ENCODE measurements around the gene ATP5F1E.

Gene ATP5F1E
- total RNA-seq, result 73.4 reads per million, percentile 76 among the genes with 10 or more reads in this experiment

DNA sequence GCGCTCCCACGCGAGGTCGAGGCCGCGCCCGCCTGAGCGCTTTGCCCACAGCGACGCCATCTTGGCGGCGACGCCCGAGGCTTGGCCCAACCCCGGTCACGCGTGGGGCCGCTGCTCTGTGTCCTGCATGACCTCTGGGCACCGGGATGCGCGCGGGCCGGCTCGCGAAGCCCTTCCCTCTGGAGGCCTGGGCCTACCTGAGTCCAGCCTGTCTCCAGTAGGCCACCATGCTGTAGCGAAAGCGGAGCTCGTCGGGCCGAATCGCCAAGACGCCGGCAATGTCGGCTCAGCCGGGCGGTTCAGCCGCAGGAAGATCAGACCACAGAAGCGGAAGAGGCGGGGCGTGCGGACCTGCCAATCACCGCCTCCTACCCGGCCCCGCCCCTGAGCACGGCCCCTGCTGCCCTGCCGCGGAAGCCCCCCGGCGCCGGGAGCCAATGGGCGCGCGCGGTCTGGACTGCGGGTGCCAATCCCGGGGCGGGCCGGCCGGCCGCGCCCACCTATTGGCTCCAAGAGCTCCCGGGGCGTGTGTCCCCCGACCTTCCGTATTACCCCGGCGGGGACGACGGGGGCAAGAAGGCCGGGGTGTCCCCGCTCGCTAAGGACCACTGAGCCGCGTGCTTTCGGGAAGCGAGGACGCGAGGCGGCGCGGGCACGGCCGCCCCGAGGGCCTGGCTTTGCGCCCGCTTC, at the start of gene ATP5F1E:
Gene ATP5F1E (minus strand): TSS at position 313 of the 690 bp plus-strand sequence. CDS start 84 bp downstream, at position 229.
- DNase-seq, result peak; percentile 95

DNA sequence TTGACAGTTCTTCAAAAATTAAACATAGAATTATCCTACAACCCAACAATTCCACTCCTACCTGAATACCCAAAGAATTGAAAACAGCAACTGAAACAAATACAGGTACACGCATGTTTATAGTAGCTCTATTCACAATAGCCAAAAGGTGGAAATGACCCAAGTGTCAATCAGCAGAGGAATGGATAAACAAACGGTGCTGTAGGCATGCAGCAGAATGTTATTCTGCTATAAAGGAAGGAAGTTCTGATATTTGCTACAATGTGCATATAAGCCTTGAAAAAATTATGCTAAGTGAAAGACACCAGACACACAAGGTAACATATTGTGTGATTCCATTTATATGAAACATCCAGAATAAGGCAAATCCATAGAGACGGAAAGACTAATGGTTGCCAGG, 48.9 kb upstream of the ATP5F1E start:
- DNase-seq, result no peak

DNA sequence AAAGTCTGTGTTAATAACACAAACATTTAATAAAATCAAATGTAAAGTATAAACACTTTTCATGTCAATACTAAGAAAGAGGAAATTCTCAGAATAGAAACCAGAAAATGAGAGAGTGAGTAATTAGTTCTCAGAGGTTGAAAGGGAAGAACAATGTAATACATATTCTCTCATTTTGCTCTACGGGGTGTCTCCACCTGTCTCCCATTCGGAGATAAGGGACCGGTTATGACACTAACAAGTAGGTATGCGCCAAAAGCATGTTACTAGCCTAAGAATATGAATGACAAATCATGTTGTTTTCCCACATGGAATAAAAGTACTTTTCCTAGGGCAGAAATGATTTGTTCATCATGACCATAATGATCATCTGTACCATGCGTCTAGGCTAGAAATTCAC, 46.1 kb upstream of the ATP5F1E start:
- DNase-seq, result no peak

DNA sequence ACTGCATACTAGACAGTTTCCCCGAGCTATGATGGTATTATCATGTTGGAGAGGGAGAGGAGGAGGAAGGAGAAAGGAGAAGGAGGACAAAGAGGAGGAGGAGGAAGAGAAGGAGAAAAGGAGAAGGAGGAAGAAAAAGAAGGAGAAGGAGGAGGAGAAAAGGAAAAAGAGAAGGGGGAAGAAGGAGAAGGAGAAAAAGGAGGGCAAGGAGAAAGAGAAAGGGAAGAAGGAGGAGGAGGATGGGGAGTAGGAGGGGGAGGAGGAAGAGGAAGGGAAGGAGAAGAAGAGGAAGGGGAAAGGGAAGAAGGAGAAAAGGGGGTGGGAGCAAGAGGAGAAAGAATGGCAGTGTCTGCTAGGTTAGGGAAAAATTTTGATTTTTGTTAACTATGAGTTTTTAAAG, 45.6 kb upstream of the ATP5F1E start:
- DNase-seq, result no peak

DNA sequence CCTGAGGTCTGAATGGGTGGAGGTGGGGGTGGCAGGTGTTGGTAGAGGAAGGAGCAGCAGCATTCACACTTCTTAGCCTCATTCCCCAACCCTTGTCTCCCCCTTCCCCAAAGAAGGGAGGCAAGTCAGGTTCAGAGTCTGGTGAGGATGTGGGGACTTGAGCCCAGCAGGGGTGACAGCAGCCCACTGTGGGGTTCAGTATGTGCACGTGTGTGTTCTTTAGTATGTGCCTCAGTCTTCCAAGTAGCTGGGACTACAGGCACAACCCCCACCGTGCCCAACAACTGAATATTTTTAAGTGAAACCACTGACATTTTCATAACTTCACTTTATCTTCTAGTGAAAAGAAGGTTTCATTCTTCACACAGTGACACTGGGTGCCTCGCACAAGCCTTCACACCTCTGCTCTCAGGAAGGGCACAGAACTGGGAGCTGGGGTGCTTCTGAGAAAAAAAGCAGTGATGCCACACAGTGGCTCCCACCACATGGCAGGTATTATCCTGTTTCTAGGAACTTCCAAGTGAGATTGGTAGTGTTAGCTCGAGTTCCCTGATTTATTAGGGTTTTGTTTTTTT, 43.9 kb upstream of the ATP5F1E start:
- no peak for DNase-seq

DNA sequence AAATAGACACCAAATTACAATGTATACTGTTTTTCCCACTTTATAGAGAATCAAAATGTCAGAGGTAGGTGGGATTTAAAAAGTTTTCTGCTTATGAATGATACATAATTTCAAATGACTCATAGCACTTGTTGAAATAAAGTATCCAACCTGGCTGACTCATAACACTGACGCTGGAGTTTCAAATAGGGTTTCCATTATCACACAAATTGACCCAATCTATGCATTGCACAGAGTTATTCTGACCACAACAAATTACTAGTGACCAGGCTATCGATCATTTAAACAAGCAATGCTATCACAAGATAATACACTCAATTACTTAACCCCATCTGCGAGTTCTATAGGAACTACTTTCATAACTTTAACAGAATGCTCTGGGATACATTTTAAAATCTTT, 42.3 kb upstream of the ATP5F1E start:
- DNase-seq, result no peak

DNA sequence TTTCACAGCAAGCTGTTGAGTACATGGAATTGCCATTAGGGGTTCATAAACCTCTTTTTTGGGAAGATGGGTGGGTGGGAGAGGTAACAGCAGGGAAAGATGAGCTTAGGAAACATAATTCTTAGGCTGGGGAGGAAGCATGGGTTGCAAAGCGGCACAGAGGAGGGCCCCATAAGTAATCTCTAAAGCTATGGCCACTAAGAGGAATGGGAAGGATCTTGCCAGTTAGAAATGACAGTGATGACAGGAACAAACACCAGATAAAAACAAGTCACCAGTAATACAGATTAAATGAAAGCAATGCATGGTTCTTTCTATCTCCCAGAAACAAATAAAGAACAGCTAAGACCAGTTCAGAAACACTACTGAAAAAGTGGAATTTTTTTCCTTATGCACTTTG, 41.4 kb upstream of the ATP5F1E start:
- no peak for DNase-seq

DNA sequence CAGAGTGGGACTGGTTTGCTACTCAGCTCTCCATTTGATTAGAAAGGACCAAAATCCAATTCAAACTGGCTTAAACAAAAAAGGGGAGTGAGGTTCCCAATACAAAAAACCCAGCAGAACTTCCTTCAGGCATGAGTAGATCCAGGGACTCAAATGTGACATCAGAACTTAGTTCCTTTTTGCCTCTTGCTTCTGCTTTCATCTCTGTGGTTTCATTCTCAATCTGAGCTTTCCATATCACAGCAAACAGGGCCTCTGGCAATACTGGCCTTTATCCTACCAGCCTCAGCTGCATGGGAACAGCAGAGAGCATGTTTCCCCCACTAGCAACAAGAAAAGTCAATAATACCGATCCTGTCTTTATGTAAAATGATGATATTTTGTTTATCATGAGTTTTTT, 39.1 kb upstream of the ATP5F1E start:
- no peak for DNase-seq

DNA sequence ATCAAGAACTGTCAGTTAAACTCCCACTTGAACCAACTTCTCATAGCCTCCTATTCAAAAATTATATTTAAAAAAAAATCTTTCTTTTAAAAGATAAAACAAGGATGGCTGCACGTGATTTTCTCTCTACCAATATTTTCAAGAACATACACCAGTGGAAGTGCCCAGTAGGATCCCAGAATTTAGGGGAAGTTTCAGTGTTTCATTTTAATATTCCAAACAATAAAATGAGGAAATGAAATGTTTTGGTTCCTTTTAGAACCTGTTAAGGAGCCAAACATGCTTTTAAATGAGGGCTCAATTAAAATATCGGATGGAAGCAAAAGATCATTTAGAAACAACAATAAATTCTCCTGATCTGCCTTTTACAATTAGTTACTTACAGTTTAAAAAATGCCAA, 36.9 kb upstream of the ATP5F1E start:
- DNase-seq, result no peak

DNA sequence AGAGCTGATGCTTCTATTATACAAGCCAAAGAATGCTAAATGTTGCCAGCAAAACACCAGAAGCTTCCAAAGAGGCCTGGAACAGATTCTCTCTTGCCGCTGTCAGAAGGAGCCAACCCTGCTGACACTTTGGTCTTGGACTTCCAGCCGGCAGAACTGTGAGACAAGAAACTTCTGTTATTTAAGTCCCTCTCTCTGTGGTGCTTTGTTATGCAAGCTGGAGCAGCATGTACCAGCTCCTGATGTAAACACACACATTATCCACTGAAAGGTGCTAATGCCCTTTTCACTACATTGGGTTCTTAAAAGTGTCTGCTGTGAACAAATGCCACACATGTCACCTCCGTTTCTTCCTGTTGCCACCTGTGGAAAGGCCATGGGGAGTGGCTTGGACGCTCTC, 36.4 kb upstream of the ATP5F1E start:
- DNase-seq, result no peak

DNA sequence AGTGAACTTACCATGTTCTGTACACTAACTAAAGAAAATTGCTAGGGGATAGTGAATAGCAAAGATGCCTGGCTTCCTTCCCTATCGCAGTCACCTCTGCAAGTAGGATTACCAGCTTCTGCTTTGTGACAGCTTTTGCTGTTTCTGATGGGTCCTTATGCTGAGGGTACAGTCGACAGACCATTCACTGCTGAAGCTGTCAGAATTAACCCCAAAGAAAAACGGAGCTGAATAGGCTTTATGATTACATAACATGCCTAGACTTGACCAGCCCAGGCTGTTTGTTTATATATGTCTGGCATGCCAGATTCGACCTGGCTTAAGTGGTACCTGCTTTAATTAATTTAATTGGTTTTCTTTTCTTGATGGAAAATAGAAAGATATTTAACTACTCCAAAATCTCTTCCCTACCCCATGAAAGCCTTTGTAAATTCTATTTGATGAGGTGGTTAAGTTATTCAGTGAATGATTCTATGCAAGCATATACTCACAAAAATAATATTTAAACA, 32.1 kb upstream of the ATP5F1E start:
- no peak for DNase-seq

DNA sequence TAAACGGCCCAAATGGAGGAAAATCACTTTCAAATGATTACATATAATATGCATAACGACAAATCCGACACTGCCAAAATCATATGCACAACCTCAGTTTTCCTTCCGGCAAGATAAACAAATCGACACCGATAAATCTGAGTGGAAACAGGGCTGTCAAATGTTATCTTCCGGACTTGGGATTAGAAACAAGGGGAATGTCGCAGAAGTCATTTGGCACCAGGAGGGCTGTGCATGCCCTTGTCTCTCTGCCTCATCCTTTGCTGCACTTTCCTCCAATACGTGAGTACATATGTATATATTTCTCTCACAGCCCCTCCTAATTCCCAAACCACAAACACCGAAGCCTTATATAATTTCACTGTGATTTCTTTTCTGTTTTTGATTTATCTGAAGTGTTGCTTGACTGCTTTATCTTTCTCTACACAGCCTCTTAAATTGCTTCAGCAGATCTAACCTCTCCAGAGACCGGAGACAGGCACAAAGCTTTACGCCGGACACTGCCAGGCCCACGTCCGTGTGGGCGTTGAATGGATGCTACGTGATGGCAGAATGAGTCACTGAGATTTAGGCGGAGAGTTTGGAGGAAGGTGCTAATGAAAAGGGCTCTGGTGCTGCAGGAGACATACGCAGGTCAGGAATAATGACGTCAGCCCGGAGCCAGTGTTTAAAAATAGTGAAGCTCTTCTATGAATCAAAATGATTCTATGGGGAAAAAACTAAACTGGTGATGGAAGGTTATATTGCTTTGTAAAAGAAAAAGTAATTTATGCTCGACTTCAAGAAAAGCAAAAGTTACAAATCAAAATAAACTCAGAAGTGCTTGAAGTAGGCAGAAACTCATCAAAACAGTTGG, 31.5 kb upstream of the ATP5F1E start:
- DNase-seq, result no peak

DNA sequence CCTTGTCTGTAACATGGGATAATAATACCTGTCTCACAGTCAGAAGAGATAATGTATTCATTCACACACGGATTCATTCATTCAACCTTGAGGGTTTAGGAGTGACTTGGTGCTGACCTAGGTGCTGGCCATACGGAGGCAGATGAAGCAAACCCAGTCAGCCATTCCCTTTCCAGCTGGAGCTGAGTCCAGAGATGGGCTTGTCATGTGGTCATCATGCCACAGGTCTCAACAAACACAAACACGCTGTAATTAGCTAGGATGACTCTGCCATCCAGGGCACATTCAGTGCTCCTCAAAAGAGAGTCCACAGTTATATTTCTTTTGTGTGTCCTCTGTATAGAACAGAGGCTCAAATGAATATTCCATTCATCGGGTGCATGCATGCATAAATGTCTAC, 29.9 kb upstream of the ATP5F1E start:
- no peak for DNase-seq

DNA sequence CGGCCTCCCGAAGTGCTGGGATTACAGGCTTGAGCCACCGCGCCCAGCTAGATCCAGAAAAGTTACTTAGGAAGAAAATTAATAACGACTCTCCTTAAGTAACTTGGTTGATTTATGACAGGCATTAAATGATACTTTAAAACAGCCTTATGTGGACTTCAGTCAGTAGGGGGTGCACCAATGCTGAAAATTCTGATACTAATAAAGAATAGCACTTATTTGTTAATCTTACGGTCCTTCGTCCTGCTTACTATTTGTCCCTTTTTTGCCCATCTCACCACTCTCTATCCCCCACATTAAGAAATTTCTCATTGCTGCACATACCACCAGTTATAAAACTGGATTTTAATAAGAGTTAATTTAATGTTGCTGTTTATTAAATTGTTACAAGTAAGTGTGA, 23.2 kb upstream of the ATP5F1E start:
- DNase-seq, result no peak

DNA sequence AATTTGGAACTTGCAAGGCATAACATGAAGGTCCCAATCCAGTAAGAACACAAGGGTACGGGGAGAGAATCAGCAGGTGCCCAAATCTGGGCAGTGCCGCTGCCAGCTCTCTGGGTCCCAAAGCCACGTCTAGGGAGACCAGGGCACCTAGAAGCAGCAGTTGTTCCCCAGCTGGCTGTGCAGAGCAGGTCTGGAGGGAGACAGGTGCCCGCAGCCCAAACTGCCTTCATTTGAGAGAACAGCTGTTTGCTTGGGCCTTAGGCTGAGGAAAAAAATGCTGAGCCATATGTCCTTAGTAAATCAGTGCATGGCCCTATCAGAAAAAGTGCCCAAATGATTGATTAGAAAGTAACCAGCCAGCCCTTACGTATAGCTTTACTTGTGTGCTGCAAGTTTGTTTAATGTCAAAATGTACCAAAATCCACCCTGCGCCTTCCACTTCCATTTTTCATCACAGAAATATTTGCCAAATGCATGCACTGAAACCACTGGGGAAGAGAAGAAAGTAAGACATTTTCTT, 19.6 kb upstream of the ATP5F1E start:
- DNase-seq, result no peak

DNA sequence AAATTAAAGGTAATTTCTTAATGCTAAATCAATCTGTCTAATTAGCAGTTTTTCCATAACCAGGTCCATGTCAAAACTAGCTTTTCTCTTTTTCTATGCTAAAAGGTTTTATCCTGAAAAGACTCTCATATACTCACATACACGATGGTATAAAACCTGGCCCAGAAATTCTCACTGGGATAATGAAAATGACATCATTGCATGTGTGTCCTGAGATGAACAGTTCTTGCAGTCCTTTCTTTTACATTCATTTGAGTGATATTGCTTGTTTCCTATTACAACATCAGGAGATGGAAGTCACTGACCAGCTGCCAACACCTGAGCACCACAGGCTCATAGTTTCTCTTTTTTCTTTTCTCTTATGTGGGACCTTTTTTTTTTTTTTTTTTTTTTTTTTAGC, 18.3 kb upstream of the ATP5F1E start:
- no peak for DNase-seq

DNA sequence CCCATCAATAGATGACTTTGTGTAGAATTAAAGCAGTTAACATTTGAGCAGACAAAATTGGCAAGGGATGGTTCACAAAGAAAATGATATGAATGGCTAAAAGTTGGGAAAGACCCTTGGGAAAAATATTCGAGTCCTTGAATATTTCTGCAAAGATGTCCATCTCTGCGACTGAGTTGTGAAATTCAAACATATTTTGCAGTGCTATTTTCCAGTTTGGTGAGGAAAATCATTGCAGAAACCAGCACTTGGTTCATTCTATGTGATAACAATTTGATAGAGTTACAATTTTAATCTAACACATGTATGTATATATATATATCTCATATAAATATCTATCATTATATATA, 16.5 kb upstream of the ATP5F1E start:
- no peak for DNase-seq

DNA sequence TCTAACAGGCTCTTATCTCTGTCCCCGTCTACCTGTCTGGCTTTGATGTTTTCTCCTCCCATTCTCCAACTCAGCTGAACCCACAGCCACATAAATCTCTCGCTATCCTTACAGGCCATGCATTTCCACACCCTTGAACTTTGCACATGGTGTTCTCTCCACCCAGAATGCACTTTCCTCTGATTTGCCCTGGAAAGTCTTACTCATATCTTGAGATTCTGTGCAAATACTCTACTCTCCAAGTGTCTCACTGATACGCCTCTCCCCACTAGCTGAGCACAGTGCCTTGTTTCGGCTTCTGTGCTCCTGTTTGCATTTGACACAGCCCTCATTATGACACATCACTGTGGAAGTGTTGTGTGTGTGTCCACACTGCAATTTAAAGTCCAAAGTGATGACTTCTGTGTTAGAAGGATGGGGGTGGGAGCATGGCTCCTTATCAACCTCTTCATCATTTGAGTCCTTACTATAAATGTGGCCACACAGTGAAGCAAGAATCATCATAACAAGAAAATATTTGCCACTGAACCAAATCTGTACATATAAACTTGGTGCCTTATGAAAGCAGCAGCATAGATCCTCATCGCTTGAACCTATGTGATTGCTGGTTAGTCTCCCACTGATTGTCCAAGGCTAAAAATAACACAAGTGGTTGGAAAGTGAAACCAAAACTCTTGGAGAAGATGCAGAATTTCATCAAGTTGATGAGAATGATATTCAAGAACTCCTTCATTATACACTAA, 16.0 kb upstream of the ATP5F1E start:
- no peak for DNase-seq

DNA sequence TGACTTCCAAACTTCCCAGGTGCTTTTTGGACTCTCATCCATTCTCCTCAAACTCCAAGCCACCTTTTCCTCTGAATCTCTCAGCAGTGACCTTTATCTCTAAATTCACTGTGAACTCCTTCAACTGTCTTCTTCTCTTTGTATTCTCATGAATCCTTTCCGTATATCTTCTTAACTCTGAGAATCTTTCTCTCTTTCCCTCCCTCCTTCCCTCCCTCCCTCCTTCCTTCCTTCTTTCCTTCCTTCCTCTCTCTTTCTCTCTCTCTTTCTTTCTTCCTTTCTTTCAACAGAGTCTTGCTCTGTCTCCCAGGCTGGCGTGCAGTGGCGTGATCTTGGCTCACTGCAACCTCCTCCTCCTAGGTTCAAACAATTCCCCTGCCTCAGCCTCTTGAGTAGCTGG, 14.7 kb upstream of the ATP5F1E start:
- DNase-seq, result no peak

DNA sequence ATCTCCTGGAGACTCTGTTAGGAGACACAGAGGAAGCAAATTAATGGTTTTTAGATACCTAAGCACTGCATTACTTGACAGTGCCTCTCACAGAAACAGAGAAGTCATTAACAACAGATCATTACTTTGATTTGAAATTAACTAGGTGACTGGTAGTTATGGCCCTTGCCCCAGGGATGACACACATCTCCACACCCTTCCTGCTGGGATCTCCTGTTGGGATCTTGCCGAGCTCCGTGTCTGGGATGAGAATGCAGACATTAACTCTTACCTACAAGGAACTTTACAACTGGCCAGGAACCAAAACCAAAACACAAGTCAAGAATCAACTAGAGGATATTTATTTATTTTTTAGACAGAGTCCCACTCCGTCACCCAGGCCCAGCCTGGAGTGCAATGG, 12.7 kb upstream of the ATP5F1E start:
- DNase-seq, result no peak

DNA sequence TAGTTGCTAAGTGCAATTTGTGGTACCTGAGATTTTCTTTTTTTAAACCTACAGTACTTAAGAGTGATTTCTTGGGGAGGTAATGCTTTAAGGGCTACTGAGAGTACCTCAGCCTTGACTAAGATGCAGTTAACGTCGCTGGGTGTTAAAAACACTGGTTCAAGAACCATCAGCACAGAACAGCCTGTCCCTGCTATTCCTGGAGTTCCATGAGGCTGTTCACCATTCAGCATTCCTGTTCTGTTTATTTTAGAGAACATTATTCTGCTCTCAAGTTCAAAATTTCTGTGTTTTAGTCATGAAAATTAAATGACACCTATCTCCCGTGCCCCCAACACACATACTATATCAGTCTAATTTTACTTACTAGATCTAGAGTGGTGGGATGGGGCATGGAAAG, 12.2 kb upstream of the ATP5F1E start:
- DNase-seq, result no peak

DNA sequence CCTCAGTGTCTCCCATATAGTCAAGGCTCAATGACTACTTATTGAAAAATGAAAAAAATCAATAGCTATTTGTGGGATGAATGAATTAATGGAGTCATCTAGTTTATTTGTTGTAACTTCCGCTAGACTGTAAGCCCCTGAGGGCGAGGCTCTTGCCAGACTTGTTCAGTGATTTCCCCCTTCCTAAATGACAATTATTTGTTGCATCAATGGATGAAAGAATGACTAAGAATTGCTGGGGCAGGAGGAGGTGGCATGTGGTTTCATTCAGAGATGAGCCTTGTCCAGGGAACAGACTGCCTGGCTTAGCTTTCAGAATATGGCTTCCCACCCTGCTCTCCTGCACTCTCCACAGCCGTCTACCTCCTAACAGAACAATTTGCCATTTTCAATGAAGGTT, 11.6 kb upstream of the ATP5F1E start:
- no peak for DNase-seq

Measured in effector CD4-positive, alpha-beta T cell (primary cell).